Measurements from ENCODE around the gene PAX2.

PAX2 gene

GRCh38 chr10:100715445-100716385 lies 29.7 kb upstream of the PAX2 start:
- no peak for ATAC-seq
- TF ChIP-seq PPARA (CRISPR knock-in tag; IDR thresholded peaks at IDR 0.05; ENCODE audit: borderline replicate concordance), result no peak
- TF ChIP-seq ZNF8 (CRISPR knock-in tag; IDR thresholded peaks at IDR 0.05), result no peak
- no peak for TF ChIP-seq ESRRG (CRISPR knock-in tag; IDR thresholded peaks at IDR 0.05)
- TF ChIP-seq ZNF565 (CRISPR knock-in tag; conservative IDR thresholded peaks at IDR 0.05; ENCODE audit: low read depth), result no peak
- TF ChIP-seq BACH2 (CRISPR knock-in tag; IDR thresholded peaks at IDR 0.05; ENCODE audit: borderline replicate concordance), result no peak
- TF ChIP-seq POU6F1 (CRISPR knock-in tag; IDR thresholded peaks at IDR 0.05; ENCODE audit: borderline replicate concordance, low read depth), result no peak

GRCh38 chr10:100717166-100717565 lies 28.2 kb upstream of the PAX2 start:
- ATAC-seq, result no peak
- TF ChIP-seq ESRRG (CRISPR knock-in tag; IDR thresholded peaks at IDR 0.05), result no peak

GRCh38 chr10:100718197-100718742 lies 27.1 kb upstream of the PAX2 start:
- ATAC-seq, result no peak
- TF ChIP-seq ESRRG (CRISPR knock-in tag; IDR thresholded peaks at IDR 0.05) (no peak), POU6F1 (CRISPR knock-in tag; IDR thresholded peaks at IDR 0.05; ENCODE audit: borderline replicate concordance, low read depth) (no peak), OSR1 (CRISPR knock-in tag; IDR thresholded peaks at IDR 0.05) (no peak), CREB5 (CRISPR knock-in tag; IDR thresholded peaks at IDR 0.05; ENCODE audit: low read depth) (no peak), SNAI2 (CRISPR knock-in tag; IDR thresholded peaks at IDR 0.05) (no peak), CSDC2 (CRISPR knock-in tag; IDR thresholded peaks at IDR 0.05) (no peak), TOX (CRISPR knock-in tag; IDR thresholded peaks at IDR 0.05; ENCODE audit: borderline replicate concordance) (no peak), RARB (CRISPR knock-in tag; IDR thresholded peaks at IDR 0.05) (no peak), CSRNP3 (CRISPR knock-in tag; IDR thresholded peaks at IDR 0.05) (no peak), ISL1 (CRISPR knock-in tag; IDR thresholded peaks at IDR 0.05) (no peak), ZNF70 (CRISPR knock-in tag; IDR thresholded peaks at IDR 0.05) (no peak), BACH2 (CRISPR knock-in tag; IDR thresholded peaks at IDR 0.05; ENCODE audit: borderline replicate concordance) (no peak), ARNTL (CRISPR knock-in tag; IDR thresholded peaks at IDR 0.05; ENCODE audit: borderline replicate concordance, low read depth) (no peak), ZFP3 (CRISPR knock-in tag; IDR thresholded peaks at IDR 0.05) (no peak), GLIS3 (CRISPR knock-in tag; IDR thresholded peaks at IDR 0.05) (no peak), PPARA (CRISPR knock-in tag; IDR thresholded peaks at IDR 0.05; ENCODE audit: borderline replicate concordance) (no peak)

- ATAC-seq, result no peak
- no peak for TF ChIP-seq TCF4 (CRISPR knock-in tag; IDR thresholded peaks at IDR 0.05; ENCODE audit: borderline replicate concordance)
- TF ChIP-seq GLIS3 (CRISPR knock-in tag; IDR thresholded peaks at IDR 0.05), result no peak
- TF ChIP-seq OSR1 (CRISPR knock-in tag; IDR thresholded peaks at IDR 0.05), result no peak
- TF ChIP-seq ZNF565 (CRISPR knock-in tag; conservative IDR thresholded peaks at IDR 0.05; ENCODE audit: low read depth), result no peak
- no peak for TF ChIP-seq PPARA (CRISPR knock-in tag; IDR thresholded peaks at IDR 0.05; ENCODE audit: borderline replicate concordance)
- TF ChIP-seq RARB (CRISPR knock-in tag; IDR thresholded peaks at IDR 0.05), result no peak
- TF ChIP-seq TSHZ2 (CRISPR knock-in tag; IDR thresholded peaks at IDR 0.05), result no peak
- TF ChIP-seq ZFP3 (CRISPR knock-in tag; IDR thresholded peaks at IDR 0.05), result no peak
- TF ChIP-seq CREB5 (CRISPR knock-in tag; IDR thresholded peaks at IDR 0.05; ENCODE audit: low read depth), result no peak
Measured at GRCh38 chr10:100723180-100723579, 22.2 kb upstream of the PAX2 start.

Measured in SK-N-SH treated with all-trans-retinoic acid at 6 μM for 48 hours (cell line).